A673 (cell line): ENCODE data around the gene HSPA1A. TPM values are rescaled to one million over a fixed set of nuclear protein-coding genes. Genes with fewer than 3 reads are reported as not detected.
A peak's percentile ranks its signal among the peaks of the same experiment; 100 is the strongest.
"Not testable (repeated sequence)": the region's sequence is repeated elsewhere in the genome, so short reads cannot be mapped to it uniquely, and the experiment has no call there.

Source experiments
- BruUV-seq: library from RNA; stranded (reverse); fragments of 400-500 nt; replicated peaks from 2 replicates; lab custom pipeline; 2021; lab: Mats Ljungman, UMichigan
- CTCF ChIA-PET: fragments of 300-600 bp; sonication (Branson Sonifier 250); formaldehyde crosslinking; loops from one replicate; lab custom pipeline; 2022; ENCODE audit warnings: antibody characterized with exemption; lab: Charles Lee
- POLR2A ChIA-PET: fragments of 300-600 bp; sonication (Branson Sonifier 250); formaldehyde crosslinking; loops from one replicate; lab custom pipeline; 2022; ENCODE audit warnings: antibody characterized with exemption; ENCODE audit not compliant: low non-redundant PET; lab: Charles Lee
- DNase-seq: peaks from one replicate; pipeline ENCODE4 v3.0.0-alpha.2; 2015; ENCODE audit warnings: low spot score
- H3K27ac ChIP-seq: fragments of 200-600 bp; sonication (generic); 2 replicates; pipeline ENCODE4 v1.5.1; 2016; ENCODE audit warnings: mixed run types, low read depth, mild to moderate bottlenecking, mixed read lengths, antibody characterized with exemption, low read length; ENCODE audit not compliant: poor library complexity, severe bottlenecking
- H3K27me3 ChIP-seq: fragments of 200-600 bp; sonication (generic); replicated peaks from 2 replicates; pipeline ENCODE4 v1.6.1; 2017; ENCODE audit warnings: mixed run types, low read depth, mild to moderate bottlenecking, mixed read lengths, antibody characterized with exemption, low read length; ENCODE audit not compliant: insufficient read depth, poor library complexity
- H3K36me3 ChIP-seq: fragments of 200-600 bp; sonication (generic); 2 replicates; pipeline ENCODE4 v1.6.1; 2016; ENCODE audit warnings: mixed run types, mild to moderate bottlenecking, mixed read lengths, antibody characterized with exemption, low read length; ENCODE audit not compliant: insufficient read depth, poor library complexity, severe bottlenecking
- H3K4me1 ChIP-seq: fragments of 200-600 bp; sonication (generic); 2 replicates; pipeline ENCODE4 v1.6.1; 2017; ENCODE audit warnings: mixed run types, mild to moderate bottlenecking, mixed read lengths, antibody characterized with exemption, low read length; ENCODE audit not compliant: insufficient read depth, poor library complexity, severe bottlenecking
- H3K4me3 ChIP-seq: fragments of 200-600 bp; sonication (generic); 2 replicates; pipeline ENCODE4 v1.5.1; 2016; ENCODE audit warnings: low read depth, mixed run types, mild to moderate bottlenecking, mixed read lengths, low read length; ENCODE audit not compliant: poor library complexity, severe bottlenecking
- H3K9me3 ChIP-seq: fragments of 200-600 bp; sonication (generic); 2 replicates; pipeline ENCODE4 v1.6.1; 2016; ENCODE audit warnings: mixed run types, low read depth, mild to moderate bottlenecking, mixed read lengths, antibody characterized with exemption, low read length; ENCODE audit not compliant: poor library complexity, severe bottlenecking
- EZH2 ChIP-seq: fragments of 200-600 bp; sonication (generic); IDR thresholded peaks from 2 replicates; pipeline ENCODE4 v1.6.1; 2017; ENCODE audit warnings: borderline replicate concordance, low read depth, mild to moderate bottlenecking, mixed read lengths, antibody characterized with exemption, low read length; ENCODE audit not compliant: poor library complexity, severe bottlenecking
- intact Hi-C: fragments of 100-400 bp; cut with micrococcal nuclease; formaldehyde crosslinking; loops from one replicate; pipeline ENCODE4 v1.10.0; 2022; ENCODE audit not compliant: unreplicated experiment
- total RNA-seq: library from RNA; stranded (reverse); gene quantifications from 2 replicates; pipeline ENCODE4 v1.2.3, GENCODE V29; 2021
- TF ChIP-seq, protein P1 (sequence below): fragments of 300-800, 200-600 bp; sonication (generic); conservative IDR thresholded peaks from 2 replicates; pipeline ENCODE4 v1.5.1; 2017; ENCODE audit warnings: low read depth, mild to moderate bottlenecking, antibody characterized with exemption, low read length, moderate library complexity, mixed read lengths

The HSPA1A gene
- total RNA-seq, 1 experiment from 2014 or later: 129 TPM

DNA sequence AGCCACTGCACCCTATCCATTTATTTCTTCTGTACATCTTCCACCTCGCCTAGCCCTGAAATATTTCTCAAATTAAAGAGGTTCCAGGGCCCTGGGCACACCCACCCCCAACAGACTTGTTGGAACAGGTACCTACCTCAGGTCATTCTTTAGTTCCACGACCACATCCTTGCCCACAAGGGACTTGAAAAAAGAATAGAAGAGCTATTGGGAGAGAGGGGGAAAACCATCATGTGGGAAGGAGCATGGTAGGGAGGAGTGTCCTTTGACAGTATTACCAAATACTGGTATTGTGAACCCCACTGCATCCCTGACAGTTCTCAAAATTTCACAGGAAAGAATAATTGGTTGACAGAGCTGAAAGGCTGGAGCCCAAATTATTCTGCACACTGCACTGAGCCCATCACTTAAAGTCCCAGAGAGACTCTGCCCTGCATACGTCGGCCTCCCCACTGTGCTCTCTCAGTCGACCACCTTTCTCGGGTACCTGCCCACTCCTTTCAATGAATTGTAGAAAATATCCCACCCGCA is 9.3 kb upstream of the HSPA1A start:
- BruUV-seq: TSS peak; percentile 65
- DNase-seq: no peak
- intact Hi-C loops: no loop called here
- ChIA-PET CTCF (interaction anchor here (1.1 kb wide), 1 partner anchor 24 kb away, joined by 6 read pairs; no protein-coding TSS in a partner anchor), POLR2A (interaction anchor here (1.3 kb wide), 1 partner anchor 9 kb away, joined by 12 read pairs; the partner anchor contains the start of genes HSPA1A and HSPA1L)
- TF ChIP-seq EZH2: no peak
- TF ChIP-seq, protein P1, sequence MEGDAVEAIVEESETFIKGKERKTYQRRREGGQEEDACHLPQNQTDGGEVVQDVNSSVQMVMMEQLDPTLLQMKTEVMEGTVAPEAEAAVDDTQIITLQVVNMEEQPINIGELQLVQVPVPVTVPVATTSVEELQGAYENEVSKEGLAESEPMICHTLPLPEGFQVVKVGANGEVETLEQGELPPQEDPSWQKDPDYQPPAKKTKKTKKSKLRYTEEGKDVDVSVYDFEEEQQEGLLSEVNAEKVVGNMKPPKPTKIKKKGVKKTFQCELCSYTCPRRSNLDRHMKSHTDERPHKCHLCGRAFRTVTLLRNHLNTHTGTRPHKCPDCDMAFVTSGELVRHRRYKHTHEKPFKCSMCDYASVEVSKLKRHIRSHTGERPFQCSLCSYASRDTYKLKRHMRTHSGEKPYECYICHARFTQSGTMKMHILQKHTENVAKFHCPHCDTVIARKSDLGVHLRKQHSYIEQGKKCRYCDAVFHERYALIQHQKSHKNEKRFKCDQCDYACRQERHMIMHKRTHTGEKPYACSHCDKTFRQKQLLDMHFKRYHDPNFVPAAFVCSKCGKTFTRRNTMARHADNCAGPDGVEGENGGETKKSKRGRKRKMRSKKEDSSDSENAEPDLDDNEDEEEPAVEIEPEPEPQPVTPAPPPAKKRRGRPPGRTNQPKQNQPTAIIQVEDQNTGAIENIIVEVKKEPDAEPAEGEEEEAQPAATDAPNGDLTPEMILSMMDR: no peak
- no peaks in the 10 kb centered on the region for H3K27me3 ChIP-seq
- H3K4me1 ChIP-seq: no peaks in the 10 kb centered on the region
- peaks cover 16% of the 10 kb centered on the region for H3K36me3 ChIP-seq
- H3K4me3 ChIP-seq: peak overlapping the region; percentile 66
- peak overlapping the region; percentile 91 for H3K27ac ChIP-seq
- no peaks in the 10 kb centered on the region for H3K9me3 ChIP-seq

DNA sequence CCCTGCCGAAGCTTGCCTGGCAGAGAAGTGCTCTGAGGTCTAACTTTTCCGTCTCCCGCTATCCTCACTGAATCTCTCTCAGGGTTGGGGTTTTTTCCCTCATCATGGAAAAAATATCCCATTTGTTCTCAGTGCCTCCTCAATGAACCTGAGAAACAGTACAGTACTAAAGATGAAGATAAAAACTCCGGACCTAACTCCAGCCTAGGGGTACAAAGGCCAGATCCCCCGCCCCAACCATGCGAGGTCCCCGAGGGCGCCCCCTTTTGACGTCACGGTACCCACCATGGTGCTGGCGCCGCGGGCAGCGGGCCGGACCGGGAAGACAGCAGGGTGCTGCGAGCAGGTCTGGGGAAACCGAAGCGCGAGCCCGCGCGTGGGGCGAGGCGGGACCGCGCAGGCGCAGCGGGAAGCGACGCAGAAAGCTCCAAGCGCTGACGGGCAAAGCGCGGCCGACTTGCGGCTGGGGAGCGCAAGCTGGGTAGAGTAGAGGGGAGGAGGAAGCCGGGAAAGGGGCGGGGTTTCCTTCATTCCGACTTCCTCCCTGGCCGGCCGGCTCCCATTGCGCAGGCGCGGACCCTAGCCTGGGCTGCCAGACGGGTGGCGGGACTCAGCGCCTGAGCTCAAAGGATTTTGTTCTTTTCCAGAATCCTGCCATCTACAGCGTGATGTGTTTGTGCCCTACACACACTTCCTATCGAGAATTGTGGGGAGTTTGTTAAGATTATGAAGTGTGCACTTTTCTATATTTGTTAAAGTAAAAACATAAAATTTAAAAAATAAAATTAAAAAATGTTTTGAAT is 8.7 kb upstream of the HSPA1A start, which contains the start of gene LSM2:
Gene LSM2, minus strand, starts transcription at position 497 of the 803 bp plus-strand sequence. Its CDS starts 209 bp downstream, at position 288.
- peak; percentile 98 for DNase-seq
- CTCF ChIA-PET: interaction anchor here (0.6 to 1.1 kb wide), 7 partner anchors 9 to 408 kb away, joined by 3 to 7 read pairs (median 3); partner anchors contain the start of genes HSPA1A, HSPA1L and VARS1
- Histone ChIP-seq H3K36me3 (peaks cover 13% of the 10 kb centered on the region), H3K9me3 (no peaks in the 10 kb centered on the region), H3K4me1 (no peaks in the 10 kb centered on the region), H3K27me3 (no peaks in the 10 kb centered on the region), H3K27ac (peak within 1 kb of the TSS; percentile 91), H3K4me3 (peak within 1 kb of the TSS; percentile 66)
- POLR2A ChIA-PET: interaction anchor here (0.6 to 1.3 kb wide), 4 partner anchors 9 to 103 kb away, joined by 3 to 12 read pairs (median 5); partner anchors contain the start of genes ABHD16A, HSPA1A, HSPA1B and HSPA1L
- intact Hi-C loops: no loop called here
- TF ChIP-seq EZH2: no peak
- TF ChIP-seq, protein P1: peak; percentile 47
- no TSS peak for BruUV-seq

DNA sequence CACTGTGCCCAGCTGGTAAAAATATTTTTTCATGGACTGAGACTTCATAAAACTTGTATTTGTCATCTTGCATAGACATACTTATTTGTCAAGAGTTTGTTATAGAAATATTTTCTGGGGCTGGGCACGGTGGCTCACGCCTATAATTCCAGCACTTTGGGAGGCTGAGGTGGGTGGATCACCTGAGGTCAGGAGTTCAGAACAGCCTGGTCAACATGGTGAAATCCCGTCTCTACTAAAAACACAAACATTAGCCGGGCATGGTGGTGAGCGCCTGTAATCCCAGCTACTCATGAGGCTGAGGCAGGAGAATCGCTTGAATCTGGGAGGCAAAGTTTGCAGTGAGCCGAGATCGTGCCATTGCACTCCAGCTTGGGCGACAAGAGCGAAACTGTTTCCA is 6.7 kb upstream of the HSPA1A start:
- POLR2A ChIA-PET, H3K4me1 ChIP-seq, H3K36me3 ChIP-seq, CTCF ChIA-PET, H3K27ac ChIP-seq, H3K27me3 ChIP-seq, DNase-seq, H3K4me3 ChIP-seq, BruUV-seq, H3K9me3 ChIP-seq, intact Hi-C loops: not testable (repeated sequence)
